ENCODE measurements around the gene INSRR.

Gene INSRR

GRCh38 chr1:156858959-156859522 lies at the start of gene INSRR:
Gene INSRR, minus strand, starts transcription at chr1:156859117. Its CDS starts 496 bp downstream, at chr1:156858621.
- Histone ChIP-seq H3K9ac (ENCODE audit: low read length) (no peak within 1 kb of the TSS), H3K27me3 (ENCODE audit: control insufficient read depth, insufficient read depth, low read length) (peaks cover 50% of the 10 kb centered on the region), H3K4me3 (ENCODE audit: low read length) (peak within 1 kb of the TSS; percentile 40), H3K27ac (ENCODE audit: low read depth, low read length) (no peak within 1 kb of the TSS), H3K4me1 (ENCODE audit: control insufficient read depth, insufficient read depth, low read length) (peaks cover 3% of the 10 kb centered on the region), H3K36me3 (ENCODE audit: control insufficient read depth, insufficient read depth, low read length) (no peaks in the 10 kb centered on the region)

GRCh38 chr1:156908541-156908940 lies 49.6 kb upstream of the INSRR start:
- Histone ChIP-seq H3K36me3 (ENCODE audit: control insufficient read depth, insufficient read depth, low read length) (no peaks in the 10 kb centered on the region), H3K27ac (ENCODE audit: low read depth, low read length) (no peak overlapping the region), H3K9ac (ENCODE audit: low read length) (no peak overlapping the region), H3K27me3 (ENCODE audit: control insufficient read depth, insufficient read depth, low read length) (peaks cover 7% of the 10 kb centered on the region), H3K4me1 (ENCODE audit: control insufficient read depth, insufficient read depth, low read length) (no peaks in the 10 kb centered on the region), H3K4me3 (ENCODE audit: low read length) (no peak overlapping the region)

GRCh38 chr1:156906206-156906906 lies 47.4 kb upstream of the INSRR start:
- Histone ChIP-seq H3K4me1 (ENCODE audit: control insufficient read depth, insufficient read depth, low read length) (no peaks in the 10 kb centered on the region), H3K27me3 (ENCODE audit: control insufficient read depth, insufficient read depth, low read length) (peaks cover 7% of the 10 kb centered on the region), H3K27ac (ENCODE audit: low read depth, low read length) (no peak overlapping the region), H3K36me3 (ENCODE audit: control insufficient read depth, insufficient read depth, low read length) (no peaks in the 10 kb centered on the region), H3K9ac (ENCODE audit: low read length) (no peak overlapping the region), H3K4me3 (ENCODE audit: low read length) (no peak overlapping the region)

GRCh38 chr1:156905651-156906050 lies 46.7 kb upstream of the INSRR start:
- H3K27me3 ChIP-seq (ENCODE audit: control insufficient read depth, insufficient read depth, low read length), result peaks cover 7% of the 10 kb centered on the region
- no peak overlapping the region for H3K27ac ChIP-seq (ENCODE audit: low read depth, low read length)
- H3K4me1 ChIP-seq (ENCODE audit: control insufficient read depth, insufficient read depth, low read length), result no peaks in the 10 kb centered on the region
- H3K9ac ChIP-seq (ENCODE audit: low read length), result no peak overlapping the region
- H3K4me3 ChIP-seq (ENCODE audit: low read length), result no peak overlapping the region
- H3K36me3 ChIP-seq (ENCODE audit: control insufficient read depth, insufficient read depth, low read length), result no peaks in the 10 kb centered on the region

- H3K27me3 ChIP-seq (ENCODE audit: control insufficient read depth, insufficient read depth, low read length), result peaks cover 7% of the 10 kb centered on the region
- no peaks in the 10 kb centered on the region for H3K4me1 ChIP-seq (ENCODE audit: control insufficient read depth, insufficient read depth, low read length)
- H3K27ac ChIP-seq (ENCODE audit: low read depth, low read length), result no peak overlapping the region
- no peak overlapping the region for H3K9ac ChIP-seq (ENCODE audit: low read length)
- no peak overlapping the region for H3K4me3 ChIP-seq (ENCODE audit: low read length)
- H3K36me3 ChIP-seq (ENCODE audit: control insufficient read depth, insufficient read depth, low read length), result no peaks in the 10 kb centered on the region
Observed at GRCh38 chr1:156905176-156905575, 46.3 kb upstream of the INSRR start.

GRCh38 chr1:156904187-156904959 lies 45.5 kb upstream of the INSRR start:
- peak overlapping the region; percentile 14 for H3K9ac ChIP-seq (ENCODE audit: low read length)
- no peaks in the 10 kb centered on the region for H3K36me3 ChIP-seq (ENCODE audit: control insufficient read depth, insufficient read depth, low read length)
- H3K27me3 ChIP-seq (ENCODE audit: control insufficient read depth, insufficient read depth, low read length), result peaks cover 3% of the 10 kb centered on the region
- no peak overlapping the region for H3K27ac ChIP-seq (ENCODE audit: low read depth, low read length)
- no peaks in the 10 kb centered on the region for H3K4me1 ChIP-seq (ENCODE audit: control insufficient read depth, insufficient read depth, low read length)
- H3K4me3 ChIP-seq (ENCODE audit: low read length), result no peak overlapping the region

GRCh38 chr1:156903328-156904091 lies 44.6 kb upstream of the INSRR start:
- no peaks in the 10 kb centered on the region for H3K36me3 ChIP-seq (ENCODE audit: control insufficient read depth, insufficient read depth, low read length)
- no peak overlapping the region for H3K4me3 ChIP-seq (ENCODE audit: low read length)
- H3K4me1 ChIP-seq (ENCODE audit: control insufficient read depth, insufficient read depth, low read length), result no peaks in the 10 kb centered on the region
- no peak overlapping the region for H3K9ac ChIP-seq (ENCODE audit: low read length)
- peaks cover 5% of the 10 kb centered on the region for H3K27me3 ChIP-seq (ENCODE audit: control insufficient read depth, insufficient read depth, low read length)
- no peak overlapping the region for H3K27ac ChIP-seq (ENCODE audit: low read depth, low read length)

GRCh38 chr1:156901966-156902915 lies 43.3 kb upstream of the INSRR start:
- Histone ChIP-seq H3K4me3 (ENCODE audit: low read length) (no peak overlapping the region), H3K27ac (ENCODE audit: low read depth, low read length) (no peak overlapping the region), H3K4me1 (ENCODE audit: control insufficient read depth, insufficient read depth, low read length) (no peaks in the 10 kb centered on the region), H3K27me3 (ENCODE audit: control insufficient read depth, insufficient read depth, low read length) (peaks cover 5% of the 10 kb centered on the region), H3K9ac (ENCODE audit: low read length) (no peak overlapping the region), H3K36me3 (ENCODE audit: control insufficient read depth, insufficient read depth, low read length) (no peaks in the 10 kb centered on the region)

GRCh38 chr1:156901590-156901900 lies 42.6 kb upstream of the INSRR start:
- no peak overlapping the region for H3K9ac ChIP-seq (ENCODE audit: low read length)
- H3K36me3 ChIP-seq (ENCODE audit: control insufficient read depth, insufficient read depth, low read length), result no peaks in the 10 kb centered on the region
- H3K4me1 ChIP-seq (ENCODE audit: control insufficient read depth, insufficient read depth, low read length), result no peaks in the 10 kb centered on the region
- no peak overlapping the region for H3K4me3 ChIP-seq (ENCODE audit: low read length)
- H3K27me3 ChIP-seq (ENCODE audit: control insufficient read depth, insufficient read depth, low read length), result peaks cover 5% of the 10 kb centered on the region
- H3K27ac ChIP-seq (ENCODE audit: low read depth, low read length), result no peak overlapping the region

GRCh38 chr1:156900896-156901589 lies 42.1 kb upstream of the INSRR start:
- H3K4me1 ChIP-seq (ENCODE audit: control insufficient read depth, insufficient read depth, low read length), result no peaks in the 10 kb centered on the region
- H3K27ac ChIP-seq (ENCODE audit: low read depth, low read length), result no peak overlapping the region
- H3K36me3 ChIP-seq (ENCODE audit: control insufficient read depth, insufficient read depth, low read length), result no peaks in the 10 kb centered on the region
- no peak overlapping the region for H3K4me3 ChIP-seq (ENCODE audit: low read length)
- H3K9ac ChIP-seq (ENCODE audit: low read length), result no peak overlapping the region
- peaks cover 5% of the 10 kb centered on the region for H3K27me3 ChIP-seq (ENCODE audit: control insufficient read depth, insufficient read depth, low read length)

- Histone ChIP-seq H3K27ac (ENCODE audit: low read depth, low read length) (no peak overlapping the region), H3K27me3 (ENCODE audit: control insufficient read depth, insufficient read depth, low read length) (peaks cover 2% of the 10 kb centered on the region), H3K4me1 (ENCODE audit: control insufficient read depth, insufficient read depth, low read length) (no peaks in the 10 kb centered on the region)
Observed at GRCh38 chr1:156899956-156900718, 41.2 kb upstream of the INSRR start.

More at GRCh38 chr1:156899956-156900718, 41.2 kb upstream of the INSRR start:
- Histone ChIP-seq H3K36me3 (ENCODE audit: control insufficient read depth, insufficient read depth, low read length) (no peaks in the 10 kb centered on the region), H3K4me3 (ENCODE audit: low read length) (no peak overlapping the region), H3K9ac (ENCODE audit: low read length) (no peak overlapping the region)

Measured in rectal smooth muscle tissue (tissue), 1 donor.